IMR-90 (cell line): Measurements from ENCODE around the gene WDCP. TPM values are rescaled to one million over a fixed set of nuclear protein-coding genes. Genes with fewer than 3 reads are reported as not detected.

ENCODE experiments used
- ATAC-seq: fragments of 200-7000 bp; cut with Tn5 transposase; 2 replicates; pipeline ENCODE4 v1.9.1; 2020; ENCODE audit warnings: low read depth, mild to moderate bottlenecking, moderate library complexity
- BruUV-seq: library from RNA; stranded (reverse); fragments of 400-500 nt; replicated peaks from 2 replicates; lab custom pipeline; 2021; lab: Mats Ljungman, UMichigan
- CTCF ChIA-PET: fragments of 300-600 bp; formaldehyde crosslinking; extraction: SDS; loops from one replicate; lab custom pipeline; 2021; ENCODE audit warnings: antibody characterized with exemption; lab: Yijun Ruan, JAX
- POLR2A ChIA-PET: fragments of 300-600 bp; sonication (Branson Sonifier 250); formaldehyde crosslinking; loops from one replicate; lab custom pipeline; 2022; ENCODE audit warnings: antibody characterized with exemption; ENCODE audit not compliant: unreplicated experiment; lab: Charles Lee
- DNase-seq: peaks from one replicate; pipeline ENCODE4 v3.0.0; 2013
- H2AFZ ChIP-seq: replicated peaks from 2 replicates; pipeline ENCODE3; 2013; ENCODE audit warnings: low read length, mild to moderate bottlenecking; ENCODE audit not compliant: poor library complexity
- H2AK5ac ChIP-seq: 2 replicates; pipeline ENCODE4 v1.6.1; 2013; ENCODE audit warnings: low read depth, low read length, inconsistent platforms
- H2AK9ac ChIP-seq: replicated peaks from 2 replicates; pipeline ENCODE3; 2013; ENCODE audit warnings: mild to moderate bottlenecking, low read depth, low read length, moderate library complexity; ENCODE audit not compliant: poor library complexity
- H2BK120ac ChIP-seq: 2 replicates; pipeline ENCODE4 v1.6.1; 2013; ENCODE audit warnings: low read depth, low read length, inconsistent platforms
- H2BK15ac ChIP-seq: 3 replicates; pipeline ENCODE4 v1.6.1; 2013; ENCODE audit warnings: low read depth, low read length, inconsistent platforms
- H2BK20ac ChIP-seq: 2 replicates; pipeline ENCODE4 v1.6.1; 2013; ENCODE audit warnings: low read depth, mild to moderate bottlenecking, inconsistent platforms, low read length, moderate library complexity
- H2BK5ac ChIP-seq: 2 replicates; pipeline ENCODE4 v1.6.1; 2013; ENCODE audit warnings: mild to moderate bottlenecking, low read depth, low read length, inconsistent platforms; ENCODE audit not compliant: poor library complexity, severe bottlenecking
- H3K14ac ChIP-seq: replicated peaks from 2 replicates; pipeline ENCODE4 v1.6.1; 2013; ENCODE audit warnings: low read depth, low read length, inconsistent platforms
- H3K18ac ChIP-seq: 2 replicates; pipeline ENCODE4 v1.6.1; 2013; ENCODE audit warnings: low read depth, low read length, control low read depth
- H3K23ac ChIP-seq: 2 replicates; pipeline ENCODE4 v1.6.1; 2013; ENCODE audit warnings: low read depth, low read length, inconsistent platforms
- H3K27ac ChIP-seq: 2 replicates; pipeline ENCODE4 v1.5.1; 2013; ENCODE audit warnings: mild to moderate bottlenecking, control low read depth, low read length; ENCODE audit not compliant: insufficient read depth
- H3K27me3 ChIP-seq: 2 replicates; pipeline ENCODE4 v1.6.1; 2013; ENCODE audit warnings: low read length; ENCODE audit not compliant: control insufficient read depth, insufficient read depth
- H3K36me3 ChIP-seq: 2 replicates; pipeline ENCODE4 v1.6.1; 2013; ENCODE audit warnings: low read length, mixed read lengths; ENCODE audit not compliant: control insufficient read depth, insufficient read depth
- H3K4ac ChIP-seq: 2 replicates; pipeline ENCODE4 v1.6.1; 2013; ENCODE audit warnings: low read depth, low read length, inconsistent platforms
- H3K4me1 ChIP-seq: 2 replicates; pipeline ENCODE4 v1.6.1; 2013; ENCODE audit warnings: low read length, mixed read lengths; ENCODE audit not compliant: control insufficient read depth, insufficient read depth
- H3K4me2 ChIP-seq: 2 replicates; pipeline ENCODE4 v1.6.1; 2013; ENCODE audit warnings: low read depth, mild to moderate bottlenecking, control low read depth, low read length, moderate library complexity
- H3K4me3 ChIP-seq: 2 replicates; pipeline ENCODE4 v1.5.1; 2013; ENCODE audit warnings: low read depth, mild to moderate bottlenecking, control low read depth, low read length, moderate library complexity; ENCODE audit not compliant: insufficient read depth
- H3K56ac ChIP-seq: 2 replicates; pipeline ENCODE4 v1.6.1; 2013; ENCODE audit warnings: low read length, inconsistent platforms; ENCODE audit not compliant: insufficient read depth; ENCODE audit errors: extremely low read depth
- H3K79me1 ChIP-seq, 2 experiments: 2 replicates each; pipeline ENCODE4 v1.6.1; 2013; ENCODE audit warnings: low read length in 2 of 2, inconsistent platforms in 1 of 2, low read depth in 1 of 2
- H3K9ac ChIP-seq: 2 replicates; pipeline ENCODE4 v1.6.1; 2013; ENCODE audit warnings: low read depth, low read length, control low read depth
- H3K9me1 ChIP-seq: 2 replicates; pipeline ENCODE4 v1.6.1; 2013; ENCODE audit warnings: low read length, inconsistent platforms; ENCODE audit not compliant: insufficient read depth
- H3K9me3 ChIP-seq: 2 replicates; pipeline ENCODE4 v1.6.1; 2013; ENCODE audit warnings: low read length; ENCODE audit not compliant: control insufficient read depth, insufficient read depth
- H4K20me1 ChIP-seq: 2 replicates; pipeline ENCODE4 v1.6.1; 2013; ENCODE audit warnings: low read length, inconsistent platforms; ENCODE audit not compliant: insufficient read depth
- H4K5ac ChIP-seq: 2 replicates; pipeline ENCODE4 v1.6.1; 2013; ENCODE audit warnings: mild to moderate bottlenecking, low read depth, low read length, control low read depth
- H4K8ac ChIP-seq, 2 experiments: 2 replicates each; pipeline ENCODE4 v1.6.1; 2013; ENCODE audit warnings: low read depth in 2 of 2, low read length in 2 of 2, control low read depth in 1 of 2, inconsistent platforms in 1 of 2
- H4K91ac ChIP-seq: 2 replicates; pipeline ENCODE4 v1.6.1; 2013; ENCODE audit warnings: low read depth, low read length, inconsistent platforms; ENCODE audit not compliant: insufficient read depth
- CEBPB ChIP-seq: IDR thresholded peaks from 2 replicates; pipeline ENCODE4 v1.6.1; 2012; ENCODE audit warnings: low read depth, low read length, improper control_type of control experiment
- MAZ ChIP-seq: IDR thresholded peaks from 2 replicates; pipeline ENCODE4 v1.6.1; 2012; ENCODE audit warnings: low read depth, mild to moderate bottlenecking, low read length, improper control_type of control experiment, moderate library complexity, borderline replicate concordance
- NFE2L2 ChIP-seq: fragments of 150-350 bp; IDR thresholded peaks from 2 replicates; pipeline ENCODE4 v1.6.1; 2016; ENCODE audit warnings: low read depth, mild to moderate bottlenecking, low read length
- POLR2A ChIP-seq: IDR thresholded peaks from 2 replicates; pipeline ENCODE4 v1.6.1; 2012; ENCODE audit warnings: mild to moderate bottlenecking, low read depth, low read length
- WGBS, 2 experiments: methylation state at CpG; one replicate each; pipeline versions ENCODE4 v1.1.5 to v1.1.7; 2013; ENCODE audit warnings: missing lambda C conversion rate in 2 of 2; ENCODE audit not compliant: insufficient read length in 1 of 2; ENCODE audit errors: extremely low coverage in 2 of 2; 5-methylcytosine and 5-hydroxymethylcytosine counted together
- dilution Hi-C: fragments of 300-500 bp; cut with HindIII; formaldehyde crosslinking; loops from one replicate; pipeline ENCODE4 v1.14.3; 2018; ENCODE audit warnings: low sequenced_read_pairs; ENCODE audit not compliant: unreplicated experiment
- in situ Hi-C: fragments of 300-500 bp; cut with MboI; formaldehyde crosslinking; loops from 3 replicates; pipeline ENCODE4 v1.14.3; 2019; ENCODE audit warnings: low sequenced_read_pairs, inconsistent platforms, mixed read lengths
- intact Hi-C: fragments of 100-400 bp; cut with micrococcal nuclease; formaldehyde crosslinking; loops from 2 replicates; pipeline ENCODE4 v1.10.0; 2022
- polyA plus RNA-seq, 3 experiments: library from polyadenylated mRNA; depleted of rRNA; stranded (reverse); fragments of >200 nt; gene quantifications; 2 replicates each; pipeline ENCODE4 v1.2.3, GENCODE V29; 2012; ENCODE audit warnings: low replicate concordance in 1 of 3
- total RNA-seq: library from RNA; depleted of rRNA; stranded (reverse); fragments of >200 nt; gene quantifications from 2 replicates; pipeline ENCODE4 v1.2.3, GENCODE V29; 2012
- TF ChIP-seq, protein P1 (sequence below): conservative IDR thresholded peaks from 2 replicates; pipeline ENCODE4 v1.5.1; 2012; ENCODE audit warnings: mild to moderate bottlenecking, low read depth, low read length, improper control_type of control experiment

WDCP gene
- total and polyA plus RNA-seq, 2 of the 4 experiments (the other 2 are of a cell fraction): 6.8 to 18.6 TPM

DNA sequence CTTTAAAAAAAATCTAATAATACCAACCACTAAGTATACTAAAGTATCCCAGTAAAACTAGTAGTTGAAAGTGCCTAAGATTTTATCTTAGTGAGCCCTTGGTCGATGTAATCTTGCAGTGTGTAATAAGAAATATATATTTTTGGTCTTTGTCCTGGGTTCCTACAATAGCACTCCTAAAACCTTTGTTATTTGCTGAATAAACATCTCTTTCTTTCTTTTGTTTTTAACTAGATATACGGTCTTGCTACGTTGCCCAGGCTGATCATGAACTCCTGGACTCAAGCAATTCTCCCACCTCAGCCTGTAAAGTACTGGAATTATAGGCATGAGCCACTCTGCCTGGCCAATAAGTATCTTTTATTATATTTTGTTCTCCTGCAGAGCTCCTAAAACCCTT lies 39.8 kb upstream of the WDCP start:
- in situ Hi-C loops (no loop called here), dilution Hi-C loops (no loop called here), intact Hi-C loops (no loop called here)
- no peak overlapping the region for H2BK5ac ChIP-seq
- no peak overlapping the region for H3K4me3 ChIP-seq
- no peak for DNase-seq
- H4K20me1 ChIP-seq: no peaks in the 10 kb centered on the region
- ChIA-PET POLR2A (no interaction called here), CTCF (no interaction called here)
- BruUV-seq: no TSS peak
- no peak overlapping the region for H3K4ac ChIP-seq
- no peak overlapping the region for H3K18ac ChIP-seq
- no peaks in the 10 kb centered on the region for H3K27me3 ChIP-seq
- no peak for ATAC-seq
- H4K5ac ChIP-seq: no peak overlapping the region
- TF ChIP-seq POLR2A (no peak), CEBPB (no peak), MAZ (no peak), NFE2L2 (no peak)
- TF ChIP-seq, protein P1, sequence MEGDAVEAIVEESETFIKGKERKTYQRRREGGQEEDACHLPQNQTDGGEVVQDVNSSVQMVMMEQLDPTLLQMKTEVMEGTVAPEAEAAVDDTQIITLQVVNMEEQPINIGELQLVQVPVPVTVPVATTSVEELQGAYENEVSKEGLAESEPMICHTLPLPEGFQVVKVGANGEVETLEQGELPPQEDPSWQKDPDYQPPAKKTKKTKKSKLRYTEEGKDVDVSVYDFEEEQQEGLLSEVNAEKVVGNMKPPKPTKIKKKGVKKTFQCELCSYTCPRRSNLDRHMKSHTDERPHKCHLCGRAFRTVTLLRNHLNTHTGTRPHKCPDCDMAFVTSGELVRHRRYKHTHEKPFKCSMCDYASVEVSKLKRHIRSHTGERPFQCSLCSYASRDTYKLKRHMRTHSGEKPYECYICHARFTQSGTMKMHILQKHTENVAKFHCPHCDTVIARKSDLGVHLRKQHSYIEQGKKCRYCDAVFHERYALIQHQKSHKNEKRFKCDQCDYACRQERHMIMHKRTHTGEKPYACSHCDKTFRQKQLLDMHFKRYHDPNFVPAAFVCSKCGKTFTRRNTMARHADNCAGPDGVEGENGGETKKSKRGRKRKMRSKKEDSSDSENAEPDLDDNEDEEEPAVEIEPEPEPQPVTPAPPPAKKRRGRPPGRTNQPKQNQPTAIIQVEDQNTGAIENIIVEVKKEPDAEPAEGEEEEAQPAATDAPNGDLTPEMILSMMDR: no peak
- no peak overlapping the region for H3K27ac ChIP-seq
- H3K4me2 ChIP-seq: no peak overlapping the region
- no peak overlapping the region for H2BK15ac ChIP-seq
- H3K9me1 ChIP-seq: peaks cover 11% of the 10 kb centered on the region
- H3K4me1 ChIP-seq: peaks cover 4% of the 10 kb centered on the region; the same call in 1 of the 2 replicates
- H2AFZ ChIP-seq: no peak overlapping the region
- peaks cover 12 to 25% of the 10 kb centered on the region in 2 experiments for H3K79me1 ChIP-seq
- H4K8ac ChIP-seq: no peak overlapping the region
- H4K91ac ChIP-seq: no peak overlapping the region
- H3K14ac ChIP-seq: no peak overlapping the region
- no peak overlapping the region for H2BK120ac ChIP-seq
- WGBS, 2 experiments: no CpG with 5 or more reads among the region's 3 CpGs
- H2BK20ac ChIP-seq: no peak overlapping the region
- H2AK5ac ChIP-seq: no peak overlapping the region
- H3K56ac ChIP-seq: no peak overlapping the region
- no peak overlapping the region for H3K23ac ChIP-seq
- H3K36me3 ChIP-seq: peaks cover 9% of the 10 kb centered on the region
- no peak overlapping the region for H3K9ac ChIP-seq
- no peaks in the 10 kb centered on the region for H3K9me3 ChIP-seq
- no peak overlapping the region for H2AK9ac ChIP-seq
